ENCODE measurements around the gene CHCHD3.

CHCHD3 gene

GRCh38 chr7:132819648-132820047 is 262.2 kb downstream of the CHCHD3 start:
- DNase-seq (ENCODE audit: low read depth in 2 of 2), result no peak

GRCh38 chr7:132817949-132818348 is 263.9 kb downstream of the CHCHD3 start:
- no peak for DNase-seq (ENCODE audit: low read depth in 2 of 2)

GRCh38 chr7:132815696-132816311 is 266.1 kb downstream of the CHCHD3 start:
- DNase-seq (ENCODE audit: low read depth in 2 of 2), result no peak

GRCh38 chr7:132815130-132815529 is 266.8 kb downstream of the CHCHD3 start:
- DNase-seq (ENCODE audit: low read depth in 2 of 2), result no peak

- no peak for DNase-seq (ENCODE audit: low read depth in 2 of 2)
Observed at GRCh38 chr7:132810561-132810960, 271.3 kb downstream of the CHCHD3 start.

GRCh38 chr7:132806834-132807233 is 275.1 kb downstream of the CHCHD3 start:
- DNase-seq (ENCODE audit: low read depth in 2 of 2), result no peak

GRCh38 chr7:132805766-132806165 is 276.1 kb downstream of the CHCHD3 start:
- DNase-seq (ENCODE audit: low read depth in 2 of 2), result no peak

- DNase-seq (ENCODE audit: low read depth in 2 of 2), result no peak
Observed at GRCh38 chr7:132804849-132805485, 276.9 kb downstream of the CHCHD3 start.

GRCh38 chr7:132800522-132800921 is 281.4 kb downstream of the CHCHD3 start:
- no peak for DNase-seq (ENCODE audit: low read depth in 2 of 2)

- no peak for DNase-seq (ENCODE audit: low read depth in 2 of 2)
Observed at GRCh38 chr7:132799081-132799413, 282.8 kb downstream of the CHCHD3 start.

GRCh38 chr7:132797152-132797551 is 284.7 kb downstream of the CHCHD3 start:
- no peak for DNase-seq (ENCODE audit: low read depth in 2 of 2)

- no peak for DNase-seq (ENCODE audit: low read depth in 2 of 2)
Observed at GRCh38 chr7:132793474-132793873, 288.4 kb downstream of the CHCHD3 start.

- DNase-seq (ENCODE audit: low read depth in 2 of 2), result no peak
Observed at GRCh38 chr7:132791036-132791435, 290.9 kb downstream of the CHCHD3 start.

- no peak for DNase-seq (ENCODE audit: low read depth in 2 of 2)
Observed at GRCh38 chr7:132790104-132790503, 291.8 kb downstream of the CHCHD3 start.

- no peak for DNase-seq (ENCODE audit: low read depth in 2 of 2)
Observed at GRCh38 chr7:132789281-132789680, 292.6 kb downstream of the CHCHD3 start.

GRCh38 chr7:132785870-132786269 is 296.0 kb downstream of the CHCHD3 start:
- no peak for DNase-seq (ENCODE audit: low read depth in 2 of 2)

GRCh38 chr7:132784406-132784805 is 297.5 kb downstream of the CHCHD3 start:
- no peak for DNase-seq (ENCODE audit: low read depth in 2 of 2)

GRCh38 chr7:132783824-132784223 is 298.1 kb downstream of the CHCHD3 start:
- no peak for DNase-seq (ENCODE audit: low read depth in 2 of 2)

GRCh38 chr7:132782777-132783640 is 298.9 kb downstream of the CHCHD3 start:
- DNase-seq (ENCODE audit: low read depth in 2 of 2), result no peak

GRCh38 chr7:132780822-132781221 is 301.1 kb downstream of the CHCHD3 start:
- DNase-seq (ENCODE audit: low read depth in 2 of 2), result no peak

- DNase-seq (ENCODE audit: low read depth in 2 of 2), result no peak
Observed at GRCh38 chr7:132779164-132779563, 302.7 kb downstream of the CHCHD3 start.

GRCh38 chr7:132778761-132779160 is 303.1 kb downstream of the CHCHD3 start:
- DNase-seq (ENCODE audit: low read depth in 2 of 2), result no peak

GRCh38 chr7:132777956-132778355 is 303.9 kb downstream of the CHCHD3 start:
- no peak for DNase-seq (ENCODE audit: low read depth in 2 of 2)

Data from stimulated activated CD4-positive, alpha-beta T cell treated with anti-CD3 and anti-CD28 coated beads, Interleukin-1b, Interleukin-23, amount 100 ng/mL, for 4 hours (primary cell).